GM23248 (cell line): Measurements from ENCODE around the gene LIFR. TPM values are rescaled to one million over a fixed set of nuclear protein-coding genes. Genes with fewer than 3 reads are reported as not detected.

Source experiments
- DNase-seq: peaks from one replicate; pipeline ENCODE4 v3.0.0-alpha.2; 2015
- H2AFZ ChIP-seq: fragments of 200-600 bp; sonication (generic); 2 replicates; pipeline ENCODE4 v1.6.1; 2016; ENCODE audit warnings: antibody characterized with exemption
- H3F3A ChIP-seq: fragments of 200-600 bp; sonication (generic); 2 replicates; pipeline ENCODE4 v1.6.1; 2016; ENCODE audit warnings: mild to moderate bottlenecking, antibody characterized with exemption, mixed run types; ENCODE audit not compliant: insufficient read depth
- H3K27ac ChIP-seq: fragments of 200-600 bp; sonication (generic); 2 replicates; pipeline ENCODE4 v1.5.1; 2016; ENCODE audit warnings: mild to moderate bottlenecking
- H3K27me3 ChIP-seq: fragments of 200-600 bp; sonication (generic); replicated peaks from 2 replicates; pipeline ENCODE4 v1.6.1; 2016; ENCODE audit warnings: mild to moderate bottlenecking; ENCODE audit not compliant: insufficient read depth
- H3K36me3 ChIP-seq: fragments of 200-600 bp; sonication (generic); 2 replicates; pipeline ENCODE4 v1.6.1; 2016; ENCODE audit warnings: low read depth, mild to moderate bottlenecking
- H3K4me1 ChIP-seq: fragments of 200-600 bp; sonication (generic); 2 replicates; pipeline ENCODE4 v1.6.1; 2016; ENCODE audit warnings: mild to moderate bottlenecking; ENCODE audit not compliant: insufficient read depth
- H3K4me2 ChIP-seq: fragments of 200-600 bp; sonication (generic); one replicate; pipeline ENCODE4 v1.6.1; 2016; ENCODE audit warnings: mild to moderate bottlenecking; ENCODE audit not compliant: unreplicated experiment
- H3K4me3 ChIP-seq: fragments of 200-600 bp; sonication (generic); 2 replicates; pipeline ENCODE4 v1.5.1; 2016; ENCODE audit warnings: mild to moderate bottlenecking
- H3K79me2 ChIP-seq: fragments of 200-600 bp; sonication (generic); 2 replicates; pipeline ENCODE4 v1.6.1; 2016; ENCODE audit warnings: mild to moderate bottlenecking; ENCODE audit not compliant: insufficient read depth
- H3K9ac ChIP-seq: fragments of 200-600 bp; sonication (generic); 2 replicates; pipeline ENCODE4 v1.6.1; 2016; ENCODE audit warnings: mild to moderate bottlenecking
- H3K9me2 ChIP-seq: fragments of 200-600 bp; sonication (generic); 2 replicates; pipeline ENCODE4 v1.6.1; 2016; ENCODE audit warnings: mixed run types, mild to moderate bottlenecking, moderate library complexity; ENCODE audit not compliant: insufficient read depth
- H3K9me3 ChIP-seq: fragments of 200-600 bp; sonication (generic); one replicate; pipeline ENCODE4 v1.6.1; 2017; ENCODE audit warnings: low read depth
- H4K20me1 ChIP-seq: fragments of 200-600 bp; sonication (generic); 2 replicates; pipeline ENCODE4 v1.6.0; 2016; ENCODE audit not compliant: insufficient read depth
- EZH2 ChIP-seq: fragments of 200-600 bp; sonication (generic); IDR thresholded peaks from 2 replicates; pipeline ENCODE4 v1.6.1; 2018; ENCODE audit warnings: antibody characterized with exemption, mild to moderate bottlenecking; ENCODE audit not compliant: insufficient read depth, poor library complexity, severe bottlenecking
- EZH2phosphoT487 ChIP-seq: fragments of 200-600 bp; sonication (generic); IDR thresholded peaks from 2 replicates; pipeline ENCODE4 v1.6.1; 2018; ENCODE audit warnings: antibody characterized with exemption, moderate library complexity, mild to moderate bottlenecking, low read depth; ENCODE audit not compliant: insufficient read depth
- WGBS, 2 experiments: methylation state at CpG; one replicate each; pipeline ENCODE4 v1.1.6; 2015 to 2017; ENCODE audit warnings: low lambda C conversion rate in 2 of 2, low coverage in 1 of 2; ENCODE audit errors: missing lambda C conversion rate in 2 of 2; 5-methylcytosine and 5-hydroxymethylcytosine counted together
- in situ Hi-C: fragments of 300-500 bp; cut with MboI; formaldehyde crosslinking; loops from 2 replicates; pipeline ENCODE4 v1.15.0; 2020
- polyA plus RNA-seq: library from polyadenylated mRNA; unstranded; fragments of >200 nt; fragmentation: Nextera tagmentation; extraction: Ambion mirVana; gene quantifications from 2 replicates; pipeline ENCODE4 v1.2.1, GENCODE V29; 2016
- total RNA-seq: library from RNA; depleted of rRNA; stranded (reverse); fragments of >200 nt; shearing (Covaris generic); gene quantifications from 2 replicates; pipeline ENCODE4 v1.2.3, GENCODE V29; 2014

LIFR gene
- total and polyA plus RNA-seq, 2 experiments from 2014 or later: 6.9 to 8.1 TPM

GRCh38 chr5:38465702-38466423 lies 90.6 kb downstream of the LIFR start:
- H3K4me1 ChIP-seq: peaks cover 55% of the 10 kb centered on the region
- H4K20me1 ChIP-seq: no peaks in the 10 kb centered on the region
- no peak overlapping the region for H2AFZ ChIP-seq
- 86 to 87% methylated on average over 9 of the region's 9 CpGs for WGBS, 2 experiments
- no peaks in the 10 kb centered on the region for H3K9me2 ChIP-seq
- H3K36me3 ChIP-seq: no peaks in the 10 kb centered on the region
- in situ Hi-C loops: no loop called here
- H3K9ac ChIP-seq: no peak overlapping the region
- no peak for DNase-seq
- peaks cover 35% of the 10 kb centered on the region for H3F3A ChIP-seq
- H3K4me2 ChIP-seq: peak overlapping the region; percentile 2
- H3K9me3 ChIP-seq: no peaks in the 10 kb centered on the region
- no peak overlapping the region for H3K27ac ChIP-seq
- no peaks in the 10 kb centered on the region for H3K27me3 ChIP-seq
- H3K4me3 ChIP-seq: no peak overlapping the region
- no peaks in the 10 kb centered on the region for H3K79me2 ChIP-seq
- TF ChIP-seq EZH2phosphoT487: no peak
- no peak for TF ChIP-seq EZH2

- H3K27ac ChIP-seq: no peak overlapping the region
- H3K27me3 ChIP-seq: no peaks in the 10 kb centered on the region
- WGBS, 2 experiments: 50 to 58% methylated on average over 2 of the region's 2 CpGs
- no peak for TF ChIP-seq EZH2phosphoT487
- H3K4me3 ChIP-seq: no peak overlapping the region
- no peaks in the 10 kb centered on the region for H3K79me2 ChIP-seq
- no peak overlapping the region for H2AFZ ChIP-seq
- no peaks in the 10 kb centered on the region for H3K9me3 ChIP-seq
- H3F3A ChIP-seq: peaks cover 35% of the 10 kb centered on the region
- H3K4me1 ChIP-seq: peaks cover 55% of the 10 kb centered on the region
- peak; percentile 32 for DNase-seq
- no peaks in the 10 kb centered on the region for H4K20me1 ChIP-seq
- H3K9me2 ChIP-seq: no peaks in the 10 kb centered on the region
- in situ Hi-C loops: no loop called here
- no peak overlapping the region for H3K9ac ChIP-seq
- H3K4me2 ChIP-seq: peak overlapping the region; percentile 2
- H3K36me3 ChIP-seq: no peaks in the 10 kb centered on the region
These were observed 91.4 kb downstream of the LIFR start for GRCh38 chr5:38465061-38465460.

- TF ChIP-seq EZH2phosphoT487 (peak; percentile 91; the same call in 1 of the 2 replicates), EZH2 (no peak)
- Histone ChIP-seq H3K79me2 (no peaks in the 10 kb centered on the region), H3F3A (peaks cover 35% of the 10 kb centered on the region), H3K9me2 (no peaks in the 10 kb centered on the region), H3K4me3 (no peak overlapping the region), H3K9ac (no peak overlapping the region), H2AFZ (no peak overlapping the region), H3K27me3 (no peaks in the 10 kb centered on the region), H3K9me3 (no peaks in the 10 kb centered on the region), H4K20me1 (no peaks in the 10 kb centered on the region), H3K27ac (peak overlapping the region; percentile 47), H3K4me2 (peak overlapping the region; percentile 63), H3K36me3 (no peaks in the 10 kb centered on the region), H3K4me1 (peaks cover 54% of the 10 kb centered on the region)
- WGBS, 2 experiments: 24 to 25% methylated on average over 10 of the region's 10 CpGs
- in situ Hi-C loops: no loop called here
- peak; percentile 97 for DNase-seq
These were observed 92.6 kb downstream of the LIFR start for GRCh38 chr5:38463634-38464521.

- Histone ChIP-seq H3K9me3 (no peaks in the 10 kb centered on the region), H3K4me3 (no peak overlapping the region)
- in situ Hi-C loops: no loop called here
These were observed 93.3 kb downstream of the LIFR start for GRCh38 chr5:38462976-38463633.

More at GRCh38 chr5:38462976-38463633, 93.3 kb downstream of the LIFR start:
- H3K4me1 ChIP-seq: peaks cover 47% of the 10 kb centered on the region
- no peaks in the 10 kb centered on the region for H3K36me3 ChIP-seq
- H3K9ac ChIP-seq: no peak overlapping the region
- DNase-seq: peak; percentile 39
- peaks cover 30% of the 10 kb centered on the region for H3F3A ChIP-seq
- no peak for TF ChIP-seq EZH2phosphoT487
- TF ChIP-seq EZH2: no peak
- H3K4me2 ChIP-seq: peak overlapping the region; percentile 63
- H2AFZ ChIP-seq: no peak overlapping the region
- WGBS, 2 experiments: 55 to 56% methylated on average over 7 of the region's 7 CpGs
- no peaks in the 10 kb centered on the region for H4K20me1 ChIP-seq
- no peak overlapping the region for H3K27ac ChIP-seq
- no peaks in the 10 kb centered on the region for H3K27me3 ChIP-seq
- no peaks in the 10 kb centered on the region for H3K9me2 ChIP-seq
- H3K79me2 ChIP-seq: no peaks in the 10 kb centered on the region
